NCI-H1417 treated with DMSO at 0.1 percent for 48 hours (cell line): Measurements from ENCODE around the gene BIRC5.
"Not testable (repeated sequence)": the region's sequence is repeated elsewhere in the genome, so short reads cannot be mapped to it uniquely, and the experiment has no call there.

Experiments
- DNase-seq: peaks from one replicate; lab custom pipeline; 2025; lab: John Stamatoyannopoulos, UW

The BIRC5 gene

DNA sequence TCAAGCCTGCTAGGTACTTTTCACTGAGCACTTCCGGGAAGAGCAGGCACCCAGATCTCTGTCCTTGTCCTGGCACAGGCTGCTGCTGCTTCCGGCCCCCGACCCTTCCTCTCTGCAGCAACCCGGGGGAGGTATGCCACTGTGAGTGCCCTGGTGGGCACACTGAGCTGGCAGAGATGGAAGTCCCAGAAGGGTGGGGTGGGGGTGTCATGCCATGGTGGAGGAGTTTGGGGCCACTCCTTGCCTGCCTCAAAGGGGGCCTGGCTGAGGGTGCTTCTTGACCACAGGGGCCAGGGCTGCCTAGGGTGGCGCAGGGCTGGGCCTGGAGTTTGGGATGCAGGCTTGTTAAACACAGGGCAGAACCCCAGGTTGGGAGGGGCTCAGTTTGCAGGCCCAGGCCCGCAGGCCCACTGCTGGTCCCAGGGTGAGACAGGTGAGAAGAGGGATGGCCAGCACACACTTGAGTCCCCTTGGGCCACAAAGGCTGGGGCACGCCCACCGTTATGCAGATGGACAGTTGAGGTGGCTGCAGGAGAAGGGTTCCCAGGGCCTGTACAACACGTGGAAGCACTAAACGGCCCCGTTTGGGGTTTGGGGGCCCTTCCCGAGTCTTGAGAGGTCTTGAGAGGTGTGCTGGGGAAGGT is 26.1 kb downstream of the BIRC5 start:
- DNase-seq: no peak

DNA sequence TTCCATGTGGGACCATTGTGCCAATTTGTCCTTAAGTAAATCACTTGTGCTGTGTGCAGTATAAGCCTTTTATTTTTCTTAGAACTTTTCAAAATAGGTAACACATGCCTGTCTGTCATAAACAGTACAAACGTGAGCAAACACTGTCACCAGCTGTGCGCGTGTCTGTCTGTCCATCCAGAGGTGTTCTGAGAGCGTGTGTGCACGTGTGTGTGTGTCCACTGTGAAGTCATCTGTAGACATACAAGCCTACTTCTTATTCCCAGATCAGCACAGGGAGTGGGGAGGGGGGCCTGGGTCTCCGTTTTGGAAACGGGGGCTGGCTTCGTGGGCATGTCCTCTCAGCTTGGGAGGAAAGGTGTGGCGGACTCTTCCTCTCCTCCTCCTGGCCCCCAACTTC is 26.8 kb downstream of the BIRC5 start:
- DNase-seq: no peak

DNA sequence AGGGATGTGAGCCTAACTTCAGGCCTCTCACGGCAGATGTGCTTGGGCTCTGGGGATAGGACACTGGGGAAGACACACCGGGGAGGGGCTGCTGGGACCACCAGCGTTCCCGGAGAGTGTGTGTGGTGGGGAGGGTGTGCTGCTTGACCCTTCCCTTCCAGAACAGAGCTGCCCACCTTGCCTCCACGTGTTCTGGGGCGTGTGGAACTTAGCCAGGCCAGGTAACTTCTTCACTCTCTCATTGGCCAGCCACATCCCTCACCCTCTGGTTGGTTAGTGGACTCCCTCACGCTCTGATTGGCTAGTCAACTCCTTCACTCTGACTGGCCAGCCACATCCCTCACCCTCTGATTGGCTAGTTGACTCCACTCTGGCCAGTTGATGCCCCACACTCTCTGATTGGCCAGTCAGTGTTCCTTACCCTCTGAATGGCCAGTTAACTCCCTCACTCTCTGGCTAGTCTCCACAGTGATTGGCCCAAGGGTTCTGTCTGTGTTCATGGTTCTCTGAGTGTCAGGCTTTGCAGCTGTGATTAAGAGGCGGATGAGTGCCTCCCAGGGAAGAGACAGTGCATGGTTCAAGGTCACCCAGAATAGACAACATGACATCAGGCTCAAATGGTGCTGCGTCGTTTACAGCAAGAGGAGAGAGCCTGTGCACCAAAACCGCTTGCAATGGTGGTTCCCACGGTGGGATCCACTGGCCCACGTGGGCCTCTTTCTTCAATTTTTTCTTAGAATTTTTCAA is 27.4 kb downstream of the BIRC5 start:
- DNase-seq: no peak

DNA sequence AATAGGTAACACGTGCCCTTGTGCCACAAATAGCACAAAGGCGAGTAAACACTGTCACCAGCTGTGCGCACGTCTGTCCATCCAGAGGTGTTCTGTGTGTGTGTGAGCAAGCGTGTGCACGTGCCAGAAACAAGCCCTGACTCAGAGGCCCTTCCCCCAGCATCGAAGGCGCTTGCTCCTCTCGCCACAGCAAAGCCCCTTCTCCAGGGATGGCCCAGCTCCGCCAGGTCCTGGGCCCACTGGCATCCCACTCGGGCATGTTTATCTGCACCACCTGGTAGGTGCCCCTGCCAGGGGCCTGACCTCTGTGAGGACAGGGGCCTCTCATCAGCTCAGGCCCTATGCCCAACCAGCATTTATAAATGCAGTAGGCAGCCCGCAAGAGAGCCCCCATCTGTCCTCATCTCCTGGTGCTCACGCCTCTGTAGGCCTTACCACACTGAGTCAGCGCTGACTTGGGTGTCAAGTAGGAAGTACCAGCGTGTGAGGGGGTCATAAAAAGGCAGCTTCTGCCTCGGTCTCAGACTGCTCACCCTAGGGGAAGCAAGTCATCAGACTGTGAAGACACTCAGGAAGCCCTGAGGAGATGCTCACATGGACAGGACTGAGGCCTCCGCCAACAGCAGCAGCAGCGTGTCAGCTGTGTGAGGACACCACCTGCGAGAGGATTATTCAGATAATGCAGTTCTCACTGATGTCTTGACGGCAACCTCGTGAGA is 28.1 kb downstream of the BIRC5 start:
- no peak for DNase-seq

DNA sequence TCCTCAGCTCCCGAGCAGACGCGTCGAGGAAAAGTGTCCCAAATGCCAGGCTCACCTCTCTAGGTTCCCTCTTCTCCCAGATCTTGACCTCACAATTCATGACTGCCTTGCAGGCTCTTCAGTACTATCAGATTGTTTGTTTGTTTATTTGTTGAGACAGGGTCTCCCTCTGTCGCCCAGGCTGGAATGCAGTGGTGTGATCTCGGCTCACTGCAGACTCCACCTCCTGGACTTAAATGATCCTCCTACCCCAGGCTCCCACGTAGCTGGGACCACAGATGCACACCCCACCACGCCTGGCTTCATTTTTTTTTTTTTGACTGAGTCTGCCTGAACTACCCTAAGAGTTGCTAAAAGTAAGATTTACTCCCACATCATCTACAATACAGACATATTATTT is 33.3 kb downstream of the BIRC5 start:
- no peak for DNase-seq

DNA sequence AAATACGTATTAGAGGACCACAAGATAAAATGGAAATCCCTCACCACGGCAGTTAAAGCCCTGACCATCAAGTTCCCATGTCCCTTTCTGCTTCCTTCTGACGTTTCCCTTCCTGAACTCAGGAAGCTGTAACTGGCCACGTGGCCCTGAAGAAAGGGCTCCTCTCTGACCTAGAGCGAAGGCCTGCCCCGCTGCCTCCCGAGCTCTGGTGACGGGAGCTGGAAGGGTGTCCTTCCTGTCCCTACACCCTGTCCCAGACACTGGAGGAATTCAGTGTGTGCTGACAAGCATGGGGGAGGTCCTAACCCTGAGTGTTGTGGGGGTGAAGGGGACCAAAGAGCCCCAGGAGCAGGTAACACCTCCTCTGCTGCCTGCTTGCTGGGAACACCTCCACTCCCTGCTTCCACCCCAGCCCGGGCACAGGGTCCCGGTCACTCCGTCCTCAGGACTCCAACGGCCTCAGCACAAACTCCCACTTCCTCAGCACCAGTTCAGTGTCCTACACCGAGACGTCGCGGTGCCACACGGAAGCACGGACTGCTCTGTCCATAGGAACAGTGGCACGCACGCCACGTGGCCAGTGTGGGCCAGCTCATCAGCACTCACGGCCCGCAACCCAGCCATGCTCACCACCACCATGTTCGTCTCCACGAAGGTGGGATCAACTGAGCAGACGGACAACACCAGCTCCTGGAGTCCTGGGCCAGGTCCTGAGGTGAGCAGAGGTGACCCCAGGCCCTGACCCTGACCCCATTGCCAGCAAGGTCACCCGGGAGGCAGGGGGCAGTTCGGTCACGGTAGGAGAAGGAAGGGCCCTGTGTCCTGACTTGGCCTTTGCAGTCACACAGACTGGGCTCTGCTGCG is 34.2 kb downstream of the BIRC5 start:
- DNase-seq: no peak

DNA sequence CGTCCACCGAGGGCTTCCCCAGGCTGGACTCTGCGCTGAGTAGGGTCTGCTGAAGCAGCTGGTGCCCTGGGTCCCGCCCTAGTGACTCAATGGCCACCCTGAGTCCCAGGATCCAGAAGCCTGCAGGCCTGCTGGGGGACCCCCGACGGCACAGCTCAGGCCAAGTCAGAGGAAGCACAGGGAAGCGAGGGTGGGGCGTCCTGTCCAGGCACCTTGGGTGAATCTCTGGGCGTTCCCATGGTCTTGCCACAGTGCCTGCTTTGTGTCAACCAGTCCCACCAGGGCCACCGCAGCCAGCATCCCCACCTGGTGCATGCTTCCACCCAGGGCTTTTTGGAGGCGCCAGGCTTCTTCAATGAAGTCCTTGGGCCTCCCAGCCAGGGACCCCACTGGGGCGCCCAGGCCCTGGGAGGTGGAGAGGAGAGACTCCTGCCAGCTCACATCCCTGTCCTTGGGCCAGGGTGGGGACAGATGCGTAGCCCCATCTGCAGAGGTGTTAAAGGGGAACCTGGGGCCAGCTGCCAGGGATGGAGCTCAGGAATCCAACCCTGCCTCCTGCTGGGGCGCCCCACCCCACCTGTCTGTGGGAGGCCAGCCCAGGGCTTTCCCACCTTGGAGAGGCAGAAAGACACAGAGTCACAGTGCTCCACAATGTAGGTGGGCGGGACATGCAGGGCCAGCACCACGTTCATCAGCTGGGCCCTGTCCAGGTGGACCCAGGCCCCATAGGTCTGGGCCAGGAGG is 35.2 kb downstream of the BIRC5 start:
- DNase-seq: no peak

DNA sequence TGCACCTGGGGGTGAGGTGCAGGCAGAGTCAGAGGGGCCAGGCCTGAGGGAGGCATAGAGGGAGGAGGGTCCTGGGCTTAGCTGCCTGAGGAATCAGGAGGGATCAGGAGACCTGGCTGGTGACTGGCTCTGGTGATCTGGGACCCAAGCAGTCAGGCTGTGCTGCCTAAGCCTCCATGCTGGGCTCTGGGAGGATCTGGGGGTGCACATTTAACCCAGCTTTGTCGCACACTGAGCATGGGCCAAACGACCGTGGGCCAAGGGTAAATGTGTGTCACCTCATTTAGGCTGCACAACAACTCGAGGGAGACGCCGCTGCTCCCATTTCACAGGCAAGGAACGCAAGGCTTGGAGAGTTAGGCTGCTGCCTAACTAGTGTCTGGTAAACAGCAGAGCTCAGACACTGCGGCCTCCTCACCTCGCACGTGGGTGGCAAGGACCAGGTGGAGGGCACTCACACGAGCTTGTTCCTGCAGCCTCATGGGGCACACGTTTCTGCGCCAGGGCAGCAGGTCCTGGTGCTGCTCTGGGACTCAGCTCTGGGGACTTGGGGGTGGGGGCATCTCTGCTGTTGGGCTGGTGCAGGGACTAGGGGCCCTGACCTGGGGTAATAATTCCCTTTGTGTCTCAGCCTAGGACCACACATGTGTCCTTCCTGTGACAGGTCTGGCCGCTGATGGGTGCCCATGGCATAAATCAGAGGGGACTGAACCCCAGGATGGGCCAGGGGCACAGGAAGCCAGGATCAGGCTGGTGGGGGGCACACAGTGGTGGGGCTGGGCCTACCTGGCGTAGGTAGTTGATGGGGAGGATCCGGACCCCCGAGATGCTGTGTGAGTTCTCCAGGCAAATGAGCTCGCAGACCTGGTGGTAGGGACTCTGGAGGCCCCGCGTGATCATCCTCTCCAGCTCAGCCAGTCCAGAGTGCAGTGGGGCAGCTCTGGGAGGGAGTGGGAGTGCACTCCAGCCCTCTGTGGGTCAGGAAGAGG is 36.1 kb downstream of the BIRC5 start:
- DNase-seq: no peak

DNA sequence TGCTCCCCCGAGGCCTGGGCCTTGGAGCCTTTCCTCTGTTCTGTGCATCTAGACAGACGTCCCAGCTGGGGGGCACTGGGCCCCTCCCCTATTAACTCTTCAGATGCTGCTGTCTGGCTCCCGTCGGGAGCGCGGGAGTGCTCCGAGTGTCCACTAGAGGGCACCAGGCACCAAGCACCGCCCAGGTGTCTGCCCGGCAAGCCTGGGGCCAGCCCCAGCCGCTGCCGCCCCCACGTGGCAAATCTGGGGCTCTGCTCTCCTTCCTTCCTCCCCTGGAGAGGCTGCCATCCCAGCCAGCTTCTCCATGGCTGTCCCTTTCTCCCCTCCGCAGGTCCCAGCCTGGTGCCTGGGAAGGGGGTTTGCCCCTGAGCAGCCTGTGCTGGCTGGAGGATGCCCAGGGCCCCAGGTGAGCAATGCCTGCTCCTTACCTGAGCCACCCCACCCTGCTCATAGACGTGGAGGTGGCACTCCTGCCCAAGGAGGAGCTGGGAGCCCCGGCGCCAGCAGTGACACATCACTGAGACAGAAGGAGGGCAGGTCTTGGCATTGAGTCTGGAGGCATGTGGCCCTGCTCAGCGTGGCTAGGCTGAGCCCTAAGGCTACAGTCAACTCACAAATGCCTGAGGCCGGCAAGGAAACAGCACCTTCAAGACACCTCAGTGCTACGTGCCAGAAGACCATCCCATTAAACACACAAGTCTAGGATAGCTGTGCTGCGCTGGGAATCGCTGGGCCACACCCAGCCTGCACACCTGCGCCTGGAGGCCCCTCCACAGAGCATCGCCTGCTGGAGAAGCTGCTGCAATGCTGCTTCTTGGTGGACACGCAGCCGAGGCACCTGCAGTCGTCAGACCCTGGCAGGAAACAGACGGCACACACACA is 37.1 kb downstream of the BIRC5 start:
- DNase-seq: peak; percentile 14

DNA sequence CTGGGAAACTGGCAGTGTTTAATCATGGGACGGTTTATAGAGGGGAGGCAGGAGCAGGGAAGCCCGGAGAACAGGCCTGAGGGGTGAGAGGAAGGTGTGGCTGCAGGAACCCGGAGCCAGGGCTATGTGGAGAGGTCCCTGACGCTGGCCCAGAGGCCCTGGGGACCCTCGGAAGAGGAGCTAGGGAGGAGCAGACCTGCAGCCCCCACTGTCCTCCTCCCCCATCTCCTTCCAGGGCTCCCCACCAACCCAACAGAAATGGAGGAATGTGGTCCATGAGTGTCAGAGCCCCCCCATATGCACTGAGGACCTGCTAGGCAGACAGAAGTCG is 37.7 kb downstream of the BIRC5 start:
- no peak for DNase-seq

DNA sequence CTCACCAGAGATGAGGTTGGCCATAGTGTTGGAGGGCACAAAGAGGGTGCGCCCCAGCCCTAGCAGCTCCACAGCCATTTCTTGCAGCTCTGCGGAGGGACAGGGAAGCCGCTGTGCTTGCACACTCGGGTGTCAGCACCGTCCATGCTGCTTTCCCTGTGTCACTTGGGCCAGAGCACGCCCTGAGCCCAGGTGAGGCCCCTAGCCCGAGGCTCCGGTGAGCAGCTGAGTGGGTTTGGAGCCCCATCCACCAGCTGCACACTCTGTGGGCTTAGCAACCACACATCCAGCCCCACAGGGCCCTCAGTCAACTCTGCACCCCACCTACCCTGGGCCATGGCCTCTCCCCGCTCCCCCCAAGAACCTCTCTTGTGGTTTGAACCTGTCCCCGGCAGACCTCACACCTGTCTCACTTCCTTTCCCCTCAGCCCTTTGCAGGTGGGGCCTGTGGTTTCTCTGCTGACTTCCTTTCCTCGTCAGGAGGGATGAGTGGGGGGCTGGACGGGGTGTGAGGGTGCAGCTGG is 38.1 kb downstream of the BIRC5 start:
- DNase-seq: no peak

DNA sequence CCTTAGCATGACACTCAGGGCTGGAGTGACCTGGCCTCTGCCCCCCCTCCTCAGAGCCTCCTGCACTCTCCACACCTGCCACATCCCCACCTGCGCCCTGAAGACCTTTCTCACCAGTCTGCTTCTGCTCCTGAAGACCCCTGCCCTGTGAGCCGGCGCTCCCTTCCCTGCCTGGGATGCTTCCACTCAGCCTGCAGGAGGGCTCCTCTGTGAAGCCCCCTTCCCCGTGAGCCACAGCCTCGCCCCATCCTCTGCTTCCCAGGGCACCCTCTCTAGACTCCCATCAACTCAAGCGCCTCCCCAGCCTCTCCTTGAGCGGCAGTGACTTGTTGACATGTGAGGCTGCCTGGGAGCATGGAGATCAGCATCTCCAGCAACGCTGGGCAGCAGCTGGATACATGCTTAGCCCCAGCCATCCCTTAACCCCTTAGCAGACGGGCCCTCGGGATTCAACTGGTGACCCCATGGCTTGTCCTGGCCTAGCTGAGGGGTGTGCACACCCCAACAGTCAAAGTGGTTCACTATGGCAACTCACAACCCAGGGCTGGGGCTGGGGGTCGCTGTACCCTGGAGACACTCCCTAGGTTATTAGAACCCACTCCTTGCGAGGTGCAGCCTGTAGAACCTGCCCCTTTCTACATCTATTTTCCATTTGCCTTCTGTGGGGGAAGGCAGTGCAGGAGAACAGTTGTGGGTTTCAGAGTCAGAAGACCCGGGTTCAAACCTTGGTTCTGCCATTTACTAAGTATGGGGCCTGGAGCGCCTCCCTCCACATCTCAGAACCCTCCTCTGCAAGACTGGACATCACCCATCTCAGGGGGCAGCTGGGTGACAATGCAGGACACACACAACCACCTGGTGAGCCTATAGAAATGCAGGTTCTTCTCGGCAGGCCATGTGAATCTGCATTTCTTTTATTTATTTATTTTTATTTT is 38.9 kb downstream of the BIRC5 start:
- DNase-seq: no peak

DNA sequence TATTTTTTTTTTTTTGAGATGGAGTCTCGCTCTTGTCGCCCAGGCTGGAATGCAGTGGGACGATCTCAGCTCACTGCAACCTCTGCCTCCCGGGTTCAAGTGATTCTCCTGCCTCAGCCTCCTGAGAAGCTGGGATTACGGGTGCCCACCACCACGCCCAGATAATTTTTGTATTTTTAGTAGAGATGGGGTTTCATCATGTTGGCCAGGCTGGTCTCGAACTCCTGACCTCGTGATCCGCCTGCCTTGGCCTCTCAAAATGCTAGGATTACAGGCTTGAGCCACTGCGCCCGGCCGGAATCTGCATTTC is 39.5 kb downstream of the BIRC5 start:
- not testable (repeated sequence) for DNase-seq

DNA sequence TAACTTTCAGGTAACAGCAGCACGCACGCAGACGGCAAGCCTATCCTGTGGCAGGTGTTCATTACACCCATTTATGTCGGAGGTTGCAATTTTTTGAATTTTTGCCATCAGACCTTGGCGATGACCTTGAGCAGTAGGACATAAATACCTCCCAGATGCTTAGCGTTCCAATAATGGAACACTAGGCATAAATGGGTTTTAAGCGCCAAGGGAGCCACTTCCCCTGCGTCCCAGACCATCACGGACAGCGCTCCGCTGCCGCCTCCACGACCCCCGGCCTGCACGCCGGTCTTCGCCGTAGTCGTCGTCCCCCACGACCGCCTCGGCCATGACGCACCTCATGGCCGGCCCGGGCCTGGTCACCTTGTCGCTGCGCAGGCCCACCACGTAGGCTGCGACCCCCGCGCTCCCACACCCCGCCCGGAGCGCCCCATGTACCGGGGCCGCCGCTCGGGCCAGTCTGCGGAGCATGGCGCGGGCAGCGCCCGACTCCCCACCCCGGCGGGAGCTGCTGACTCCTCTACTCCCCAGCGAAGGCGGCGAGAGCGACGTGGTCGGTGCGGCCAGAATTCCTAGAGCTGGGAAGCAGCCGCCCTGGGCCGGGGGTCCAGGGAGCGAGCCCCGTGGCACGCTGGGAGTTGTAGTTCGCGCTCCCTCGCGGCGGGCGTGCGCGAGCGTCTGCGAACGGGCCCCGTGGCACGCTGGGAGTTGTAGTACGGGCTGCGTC is 40.1 kb downstream of the BIRC5 start:
- peak; percentile 11 for DNase-seq

DNA sequence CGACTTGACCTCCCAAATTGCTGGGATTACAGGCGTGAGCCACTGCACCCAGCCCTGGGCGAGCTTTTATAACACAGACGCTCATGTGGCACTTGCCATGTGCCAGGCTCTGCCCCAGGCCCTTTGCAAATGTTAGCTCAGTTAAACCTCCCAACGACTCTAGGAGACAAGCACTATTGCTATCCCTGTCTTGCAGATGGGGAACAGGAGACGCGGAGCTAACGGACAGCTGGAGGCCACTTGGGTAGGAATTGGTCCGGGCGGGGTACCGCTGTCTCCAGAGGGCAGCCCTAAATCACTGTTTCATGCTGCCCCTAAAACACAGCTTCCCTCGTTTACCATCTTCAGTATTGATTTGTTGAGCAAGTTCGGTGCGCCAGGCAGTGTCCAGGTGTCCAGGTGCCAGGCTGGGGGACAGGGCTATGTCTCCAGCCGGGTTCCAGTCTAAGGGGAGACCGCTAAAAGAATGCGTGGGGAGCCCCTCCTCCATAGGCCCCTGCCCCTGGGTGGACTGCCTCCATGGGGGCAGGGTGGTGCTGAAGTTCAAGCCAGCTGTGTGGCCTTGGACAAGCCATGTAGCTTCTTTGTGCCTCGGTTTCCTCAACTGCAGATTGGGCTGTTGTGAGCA is 41.1 kb downstream of the BIRC5 start:
- no peak for DNase-seq

DNA sequence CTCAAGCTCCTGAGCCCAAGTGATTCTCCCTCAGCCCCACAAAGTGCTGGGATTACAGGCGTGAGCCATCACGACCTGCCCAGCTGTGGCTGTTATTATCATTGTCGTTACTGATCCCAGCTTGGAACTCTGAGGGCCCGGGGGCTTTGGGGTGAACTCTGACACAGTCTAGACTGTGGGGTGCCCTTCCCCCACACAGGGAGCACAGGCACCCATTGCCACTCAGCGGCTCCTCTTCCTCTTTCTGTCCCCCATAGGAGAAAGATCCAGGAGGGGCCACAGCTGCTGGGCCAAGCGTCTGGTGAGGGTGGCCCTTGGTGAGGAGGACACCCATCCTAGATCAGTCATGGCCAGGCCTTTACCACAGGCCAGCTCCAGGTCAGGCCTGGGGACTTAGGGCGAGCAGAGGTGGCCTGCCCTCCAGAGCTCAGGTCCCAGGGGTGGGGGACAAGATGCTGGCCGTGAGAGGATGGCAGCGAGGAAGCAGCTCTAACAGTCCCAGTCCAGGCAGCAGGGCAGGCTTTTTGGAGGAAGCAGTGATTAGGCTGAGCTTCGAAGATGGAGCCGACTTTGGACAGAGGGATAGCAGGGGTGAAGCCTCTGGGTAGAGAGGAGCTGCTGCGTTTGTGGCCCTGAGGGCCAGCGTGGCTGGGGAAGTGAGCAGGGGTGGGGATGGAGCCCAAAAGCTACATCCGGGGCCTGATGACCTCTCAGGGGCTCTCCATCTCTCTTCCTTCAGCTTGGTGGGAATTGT is 42.1 kb downstream of the BIRC5 start:
- DNase-seq: no peak
